ENCODE results near the gene KIFC1. TPM values are rescaled to one million over a fixed set of nuclear protein-coding genes. Genes with fewer than 3 reads are reported as not detected.

Gene KIFC1
- total RNA-seq, 1 experiment from 2014 or later = 73.8 TPM

DNA sequence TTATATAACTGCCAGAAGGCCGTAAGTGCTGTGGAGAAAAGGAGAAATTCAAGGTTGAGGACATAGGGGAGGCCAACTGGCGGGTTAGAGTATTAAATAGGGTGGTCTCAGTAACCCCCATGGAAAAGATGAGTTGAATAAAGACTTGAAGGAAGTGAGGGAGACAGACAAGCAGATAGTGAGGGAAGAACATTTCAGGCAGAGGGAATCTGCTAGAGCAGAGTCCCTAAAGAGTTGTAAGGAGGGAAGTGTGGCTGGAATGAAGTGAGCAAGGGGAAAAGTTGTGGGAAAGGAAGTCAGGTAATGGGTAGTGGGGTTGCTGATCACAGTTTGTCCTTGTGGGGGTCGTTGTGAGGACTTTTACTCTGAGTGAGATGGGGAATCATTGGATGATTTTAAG is 1.4 kb downstream of the KIFC1 start:
- H3T11ph ChIP-seq (ENCODE audit: low read length) = no peak overlapping the region
- H4K8ac ChIP-seq (replicated peaks; ENCODE audit: insufficient read length, low read depth, low read length) = no peak overlapping the region
- Mint-ChIP-seq H3K27ac (peak overlapping the region in 1 of 3 experiments; percentile 77; a peak in 4 of 7 replicates), H3K4me1 (peaks cover 34 to 36% of the 10 kb centered on the region in 2 experiments), H3K27me3 (ENCODE audit: low read depth) (no peaks in the 10 kb centered on the region), H3K36me3 (ENCODE audit: insufficient read depth in 1 of 3, low read depth in 3 of 3) (peaks cover 13 to 22% (median 19%) of the 10 kb centered on the region in 3 experiments; a peak in 6 of 7 replicates), H3K9me3 (no peaks in the 10 kb centered on the region), H3K4me3 (peak overlapping the region; percentile 94)
- H2BK12ac ChIP-seq (ENCODE audit: insufficient read length, low read depth, low read length) = no peak overlapping the region
- TF ChIP-seq, protein P1, sequence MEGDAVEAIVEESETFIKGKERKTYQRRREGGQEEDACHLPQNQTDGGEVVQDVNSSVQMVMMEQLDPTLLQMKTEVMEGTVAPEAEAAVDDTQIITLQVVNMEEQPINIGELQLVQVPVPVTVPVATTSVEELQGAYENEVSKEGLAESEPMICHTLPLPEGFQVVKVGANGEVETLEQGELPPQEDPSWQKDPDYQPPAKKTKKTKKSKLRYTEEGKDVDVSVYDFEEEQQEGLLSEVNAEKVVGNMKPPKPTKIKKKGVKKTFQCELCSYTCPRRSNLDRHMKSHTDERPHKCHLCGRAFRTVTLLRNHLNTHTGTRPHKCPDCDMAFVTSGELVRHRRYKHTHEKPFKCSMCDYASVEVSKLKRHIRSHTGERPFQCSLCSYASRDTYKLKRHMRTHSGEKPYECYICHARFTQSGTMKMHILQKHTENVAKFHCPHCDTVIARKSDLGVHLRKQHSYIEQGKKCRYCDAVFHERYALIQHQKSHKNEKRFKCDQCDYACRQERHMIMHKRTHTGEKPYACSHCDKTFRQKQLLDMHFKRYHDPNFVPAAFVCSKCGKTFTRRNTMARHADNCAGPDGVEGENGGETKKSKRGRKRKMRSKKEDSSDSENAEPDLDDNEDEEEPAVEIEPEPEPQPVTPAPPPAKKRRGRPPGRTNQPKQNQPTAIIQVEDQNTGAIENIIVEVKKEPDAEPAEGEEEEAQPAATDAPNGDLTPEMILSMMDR (conservative IDR thresholded peaks at IDR 0.05) = no peak
- no CpG with 5 or more reads among the region's 3 CpGs for WGBS (ENCODE audit: extremely low coverage, insufficient read length, low lambda C conversion rate)
- H3K4me2 ChIP-seq (ENCODE audit: insufficient read depth, insufficient read length, low read length) = peak overlapping the region; percentile 88
- no peak overlapping the region for H3K18ac ChIP-seq (ENCODE audit: insufficient read length, low read depth, low read length)
- H2AK5ac ChIP-seq (ENCODE audit: insufficient read length, low read length) = no peak overlapping the region
- H3K4me1 ChIP-seq (ENCODE audit: insufficient read depth, low read length) = peaks cover 2% of the 10 kb centered on the region; the same call in 1 of the 2 replicates
- no peak overlapping the region for H3K27ac ChIP-seq (ENCODE audit: insufficient read length, low read depth, low read length)
- no peak overlapping the region for H4K5ac ChIP-seq (ENCODE audit: insufficient read length, low read depth, low read length)
- peaks cover 8% of the 10 kb centered on the region for H3K79me1 ChIP-seq (ENCODE audit: insufficient read depth, low read depth, low read length, poor library complexity, severe bottlenecking)
- H2BK120ac ChIP-seq (ENCODE audit: low read depth, low read length, poor library complexity, severe bottlenecking) = no peak overlapping the region
- no peak overlapping the region for H3K14ac ChIP-seq (ENCODE audit: insufficient read depth, low read length)
- no peak overlapping the region for H3K23ac ChIP-seq (ENCODE audit: insufficient read length, low read depth, low read length)
- H3K9ac ChIP-seq (ENCODE audit: extremely low read depth, insufficient read length, low read length) = peak overlapping the region; percentile 84
- H4K91ac ChIP-seq (ENCODE audit: insufficient read length, low read depth, low read length) = no peak overlapping the region
- no peak overlapping the region for H2AFZ ChIP-seq (ENCODE audit: low read length)
- peaks cover 39% of the 10 kb centered on the region for H3K79me2 ChIP-seq (ENCODE audit: insufficient read depth, low read length)
- no peak overlapping the region for H2BK15ac ChIP-seq (ENCODE audit: low read depth, low read length)
- no peak for DNase-seq
- H2BK5ac ChIP-seq (ENCODE audit: insufficient read length, low read length) = no peak overlapping the region
- no peak overlapping the region for H3K4ac ChIP-seq (ENCODE audit: low read depth, low read length)
- H3K56ac ChIP-seq (ENCODE audit: insufficient read length, low read depth, low read length) = no peak overlapping the region
- no peak overlapping the region for H2BK20ac ChIP-seq (ENCODE audit: low read depth, low read length, poor library complexity, severe bottlenecking)
- peaks cover 10% of the 10 kb centered on the region for H3K23me2 ChIP-seq (ENCODE audit: insufficient read length, low read depth, low read length, poor library complexity, severe bottlenecking)
- no peaks in the 10 kb centered on the region for H3K27me3 ChIP-seq (ENCODE audit: insufficient read depth, low read length)
- no peaks in the 10 kb centered on the region for H4K20me1 ChIP-seq (ENCODE audit: control insufficient read depth, insufficient read depth, insufficient read length)
- H3K9me3 ChIP-seq (ENCODE audit: control insufficient read depth, low read depth, low read length) = no peaks in the 10 kb centered on the region
